ENCODE data around the gene BCL2L13.

DNA sequence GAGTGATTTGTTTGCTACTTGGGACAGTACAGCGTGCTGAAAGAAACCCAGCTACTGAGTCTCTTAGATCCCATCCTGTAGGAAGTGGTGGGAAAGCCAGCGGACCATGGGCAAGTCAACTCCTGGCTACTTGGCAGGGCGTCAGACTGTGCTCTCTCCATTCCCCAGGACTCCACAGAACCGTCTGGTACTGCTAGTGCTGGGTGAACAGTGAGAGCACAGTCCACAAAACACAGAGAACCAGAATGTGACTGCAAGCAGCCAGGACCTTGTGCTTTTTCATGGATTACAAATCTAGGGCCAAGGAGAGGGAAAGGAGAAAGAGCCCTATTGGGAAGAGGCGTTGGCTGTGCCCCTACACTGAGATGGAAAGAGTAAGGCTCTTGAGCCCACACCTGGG is 125.5 kb downstream of the BCL2L13 start:
- TF ChIP-seq POLR2A (IDR thresholded peaks at IDR 0.05), result no peak
- TF ChIP-seq CTCF (IDR thresholded peaks at IDR 0.05), result no peak
- TF ChIP-seq EP300 (IDR thresholded peaks at IDR 0.05), result no peak
- no peak for TF ChIP-seq POLR2AphosphoS5 (IDR thresholded peaks at IDR 0.05)

Data from stomach (tissue), 4 donors.